HG02571 (cell line): ENCODE results near the gene PABPC5.

Experiments used
- ATAC-seq: cut with Tn5 transposase; IDR thresholded peaks from one replicate; pipeline ENCODE4 v1.9.1; 2021; ENCODE audit warnings: mild to moderate bottlenecking, moderate library complexity; ENCODE audit not compliant: unreplicated experiment

Gene PABPC5

DNA sequence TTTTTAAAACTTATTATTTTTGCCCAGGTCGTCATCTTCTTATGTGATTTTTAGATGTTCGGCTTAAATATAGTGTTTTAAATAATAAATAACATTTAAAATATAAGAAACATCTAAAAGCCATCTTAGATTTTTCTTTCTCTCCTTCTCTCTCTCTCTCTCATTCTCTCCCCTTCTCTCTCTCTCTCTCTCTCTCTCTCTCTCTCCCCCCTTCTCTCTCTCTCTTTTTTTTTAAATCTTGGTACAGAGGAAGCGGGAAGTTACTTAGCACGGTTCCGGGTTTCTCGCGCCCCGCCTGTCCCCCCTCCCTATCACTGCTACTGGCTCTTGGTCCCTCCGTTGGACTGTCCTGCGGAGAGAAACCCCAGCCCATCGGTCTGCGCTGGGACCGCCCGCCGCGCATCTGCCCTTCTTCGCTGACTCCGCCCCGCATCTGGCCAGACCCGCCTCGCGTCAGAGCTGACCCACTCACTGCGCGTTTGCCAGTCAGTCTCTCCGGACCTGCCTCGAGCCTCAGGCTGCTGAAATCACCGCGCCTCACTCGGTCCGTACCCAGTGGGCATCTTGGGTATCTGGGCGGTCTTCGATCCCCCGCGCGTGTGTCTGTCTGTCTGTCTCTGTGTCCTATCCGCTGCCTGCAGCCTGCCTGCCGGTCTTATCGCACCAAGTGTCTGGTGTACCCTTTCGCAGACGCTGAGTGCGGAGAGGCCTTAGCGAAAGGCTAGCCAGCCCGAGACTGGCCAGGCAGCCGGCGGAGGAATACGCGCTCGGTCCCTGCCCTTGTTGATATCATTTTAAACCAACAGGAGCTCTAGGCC, at the start of gene PABPC5:
TSS of gene PABPC5 (plus strand) at position 489 of the 818 bp plus-strand sequence. CDS start 739 bp downstream, outside the sequence.
- no peak for ATAC-seq

- ATAC-seq = no peak
Observed at GRCh38 chrX:91389026-91389425, 45.6 kb upstream of the PABPC5 start.

DNA sequence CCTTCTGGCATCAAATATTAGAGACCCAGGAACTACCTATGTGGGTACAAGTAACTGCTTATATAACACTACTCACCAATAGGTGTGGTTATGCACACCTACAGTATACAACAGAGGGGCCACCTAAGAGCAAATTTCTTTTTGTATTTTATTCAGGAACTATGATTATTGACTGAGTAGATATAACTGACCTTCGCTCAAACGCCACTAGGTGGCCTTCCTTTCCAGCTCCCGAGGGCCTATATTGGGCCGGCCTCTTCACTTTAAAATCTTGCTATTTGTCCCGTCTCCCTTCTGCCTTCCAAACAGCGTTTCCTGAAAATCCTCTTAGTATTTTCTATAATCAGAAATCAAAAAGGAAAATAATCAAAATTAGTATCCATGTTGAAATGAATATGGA, 19.9 kb upstream of the PABPC5 start:
- ATAC-seq = no peak

DNA sequence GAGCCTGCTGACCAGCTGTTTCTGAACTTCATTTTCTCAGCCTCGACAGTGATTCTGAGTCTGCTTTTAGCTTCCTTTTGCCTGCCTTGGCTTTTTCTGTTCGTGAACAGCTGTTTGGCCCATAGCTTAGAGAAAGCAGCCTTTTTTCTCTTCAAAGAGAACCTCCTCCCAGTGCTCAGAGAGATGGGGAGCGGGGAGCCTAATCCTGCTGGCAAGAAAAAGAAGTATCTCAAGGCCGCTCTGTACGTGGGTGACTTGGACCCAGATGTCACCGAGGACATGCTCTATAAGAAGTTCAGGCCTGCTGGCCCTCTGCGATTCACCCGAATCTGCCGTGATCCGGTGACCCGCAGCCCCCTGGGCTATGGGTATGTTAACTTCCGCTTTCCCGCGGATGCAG, 756 bp downstream of the PABPC5 start:
- ATAC-seq = no peak
